K562 (cell line): ENCODE results near the gene NAP1L4. TPM values are rescaled to one million over a fixed set of nuclear protein-coding genes. Genes with fewer than 3 reads are reported as not detected.
A peak's percentile ranks its signal among the peaks of the same experiment; 100 is the strongest.

Experiments
- ATAC-seq: fragments of 200-7000 bp; cut with Tn5 transposase; 3 replicates; pipeline ENCODE4 v1.9.1; 2020; ENCODE audit warnings: moderate library complexity
- BruUV-seq: library from RNA; stranded (reverse); fragments of 400-500 nt; replicated peaks from 2 replicates; lab custom pipeline; 2021; lab: Mats Ljungman, UMichigan
- CTCF ChIA-PET: fragments of 300-600 bp; formaldehyde crosslinking; extraction: SDS; loops from one replicate; lab custom pipeline; 2021; ENCODE audit warnings: low intra/inter-chr PET ratio; lab: Yijun Ruan, JAX
- POLR2A ChIA-PET: fragments of 300-600, 350-650 bp; sonication (Branson Sonifier 250); formaldehyde crosslinking; extraction: SDS; loops from one replicate; lab custom pipeline; 2021; ENCODE audit warnings: antibody characterized with exemption, inconsistent platforms; lab: Yijun Ruan, JAX
- DNase-seq, 4 experiments: peaks; one replicate each; pipeline versions ENCODE4 v3.0.0 to v3.0.0-alpha.2; 2011 to 2018; ENCODE audit warnings: low spot score in 3 of 4, mixed read lengths in 3 of 4; ENCODE audit errors: extremely low read depth in 1 of 4
- FAIRE-seq: peaks from 2 replicates; lab custom pipeline; 2011; peaks lifted over from hg19 to GRCh38; lab: Jason Lieb, UNC
- H2AFZ ChIP-seq: 2 replicates; pipeline ENCODE4 v1.6.0; 2011; ENCODE audit warnings: low read depth, low read length, control low read depth, inconsistent platforms
- H3K27ac ChIP-seq: fragments of 200-600 bp; 3 replicates; pipeline ENCODE4 v1.8.0; 2011; ENCODE audit warnings: low read depth, mild to moderate bottlenecking, control low read depth, inconsistent platforms, low read length, moderate library complexity, mixed read lengths; ENCODE audit errors: extremely low read depth
- H3K27me3 ChIP-seq, 2 experiments: fragments of 300-600 bp in 1 of 2; 2 replicates in 1 of 2; 3 replicates in 1 of 2; pipeline versions ENCODE4 v1.6.0 to v1.8.0; 2011; ENCODE audit warnings: inconsistent platforms in 2 of 2, low read length in 2 of 2, mild to moderate bottlenecking in 1 of 2, mixed read lengths in 1 of 2, moderate library complexity in 1 of 2; ENCODE audit not compliant: control insufficient read depth in 2 of 2, insufficient read depth in 2 of 2
- H3K36me3 ChIP-seq: fragments of 300-600 bp; 3 replicates; pipeline ENCODE4 v1.8.0; 2011; ENCODE audit warnings: mild to moderate bottlenecking, low read length, inconsistent platforms; ENCODE audit not compliant: control insufficient read depth, insufficient read depth
- H3K4me1 ChIP-seq, 2 experiments: fragments of 200-600 bp in 1 of 2; replicated peaks in 1 of 2; 2 replicates in 1 of 2; 3 replicates in 1 of 2; pipeline versions ENCODE4 v1.5.1 to v1.8.0; 2011; ENCODE audit warnings: inconsistent platforms in 2 of 2, low read length in 2 of 2, mild to moderate bottlenecking in 1 of 2, mixed read lengths in 1 of 2, moderate library complexity in 1 of 2; ENCODE audit not compliant: control insufficient read depth in 2 of 2, insufficient read depth in 2 of 2
- H3K4me2 ChIP-seq: 2 replicates; pipeline ENCODE4 v1.6.1; 2011; ENCODE audit warnings: low read length, control low read depth, inconsistent platforms, mixed read lengths; ENCODE audit not compliant: insufficient read depth
- H3K4me3 ChIP-seq: fragments of 200-600 bp; sonication (generic), shearing (Covaris generic); 2 replicates; pipeline ENCODE4 v1.5.1; 2016; ENCODE audit warnings: control low read depth, inconsistent platforms
- H3K79me2 ChIP-seq: fragments of 200-600 bp; 3 replicates; pipeline ENCODE4 v1.8.0; 2011; ENCODE audit warnings: low read length, inconsistent platforms; ENCODE audit not compliant: control insufficient read depth, insufficient read depth
- H3K9ac ChIP-seq, 2 experiments: 2 replicates each; pipeline versions ENCODE4 v1.6.0 to v1.6.1; 2011; ENCODE audit warnings: low read depth in 2 of 2, low read length in 2 of 2, control low read depth in 1 of 2, inconsistent platforms in 1 of 2, mild to moderate bottlenecking in 1 of 2, mixed read lengths in 1 of 2; ENCODE audit not compliant: insufficient read depth in 1 of 2
- H3K9me1 ChIP-seq: one replicate; pipeline ENCODE4 v1.6.0; 2011; ENCODE audit warnings: inconsistent platforms, mild to moderate bottlenecking, low read length, moderate library complexity; ENCODE audit not compliant: control insufficient read depth, insufficient read depth
- H3K9me3 ChIP-seq: replicated peaks from 2 replicates; pipeline ENCODE4 v1.5.1; 2011; ENCODE audit warnings: low read depth, low read length, inconsistent platforms; ENCODE audit not compliant: control insufficient read depth, insufficient read depth
- H4K20me1 ChIP-seq: replicated peaks from 2 replicates; pipeline ENCODE4 v1.6.1; 2011; ENCODE audit warnings: low read length, inconsistent platforms, mixed read lengths; ENCODE audit not compliant: control insufficient read depth, insufficient read depth
- AFF1 ChIP-seq, 2 experiments: fragments of 450-650 bp; IDR thresholded peaks; 2 replicates each; pipeline ENCODE4 v1.6.1; 2018; ENCODE audit warnings: mild to moderate bottlenecking in 2 of 2, low read depth in 1 of 2; ENCODE audit not compliant: partially characterized antibody in 2 of 2
- ARID3B ChIP-seq: fragments of 250-450 bp; sonication (Bioruptor Pico); IDR thresholded peaks from 2 replicates; pipeline ENCODE4 v1.4.0; 2020; ENCODE audit warnings: borderline replicate concordance
- ELF4 ChIP-seq: fragments of 450-650 bp; formaldehyde crosslinking; IDR thresholded peaks from 2 replicates; pipeline ENCODE4 v1.4.0; 2022; ENCODE audit warnings: missing genetic modification characterization
- GATAD2B ChIP-seq: fragments of 450-650 bp; IDR thresholded peaks from 2 replicates; pipeline ENCODE4 v1.6.1; 2017; ENCODE audit warnings: mild to moderate bottlenecking, borderline replicate concordance
- POLR3G ChIP-seq: IDR thresholded peaks from 2 replicates; pipeline ENCODE4 v1.6.1; 2011; ENCODE audit not compliant: insufficient read length, insufficient replicate concordance; ENCODE audit errors: extremely low read depth
- SMAD3 ChIP-seq: fragments of 450-650 bp; formaldehyde crosslinking; conservative IDR thresholded peaks from 2 replicates; pipeline ENCODE4 v1.4.0; 2020; ENCODE audit warnings: mild to moderate bottlenecking
- TEAD1 ChIP-seq, 2 experiments: fragments of 450-650 bp in 1 of 2; sonication (generic) in 1 of 2; formaldehyde crosslinking; IDR thresholded peaks; 2 replicates each; pipeline versions ENCODE4 v1.4.0 to v1.8.0; 2020 to 2022; ENCODE audit warnings: mild to moderate bottlenecking in 2 of 2, missing genetic modification reagents in 1 of 2
- TRIM25 ChIP-seq: fragments of 450-650 bp; IDR thresholded peaks from 2 replicates; pipeline ENCODE4 v1.7.0; 2016; ENCODE audit warnings: borderline replicate concordance
- ZFP36 ChIP-seq: fragments of 150-350 bp; IDR thresholded peaks from 2 replicates; pipeline ENCODE4 v1.6.1; 2018; ENCODE audit warnings: low read length, low read depth; ENCODE audit not compliant: partially characterized antibody
- ZNF121 ChIP-seq: sonication (generic); formaldehyde crosslinking; conservative IDR thresholded peaks from 2 replicates; pipeline ENCODE4 v1.8.0; 2022; ENCODE audit warnings: missing genetic modification reagents
- ZNF175 ChIP-seq: fragments of 200-800 bp; sonication (Bioruptor generic); IDR thresholded peaks from 2 replicates; pipeline ENCODE4 v1.6.1; 2016; ENCODE audit warnings: low read depth, mild to moderate bottlenecking, missing genetic modification characterization, missing compliant biosample characterization
- ZNF639 ChIP-seq, 2 experiments: fragments of 200-800 bp in 1 of 2; sonication (Bioruptor generic) in 1 of 2; sonication (generic) in 1 of 2; formaldehyde crosslinking in 1 of 2; IDR thresholded peaks in 1 of 2; conservative IDR thresholded peaks in 1 of 2; 2 replicates each; pipeline versions ENCODE4 v1.5.0 to v1.6.1; 2016 to 2020; ENCODE audit warnings: missing compliant biosample characterization in 1 of 2, missing genetic modification characterization in 1 of 2, missing genetic modification reagents in 1 of 2
- ZNF75A ChIP-seq: fragments of 450-650 bp; formaldehyde crosslinking; IDR thresholded peaks from 2 replicates; pipeline ENCODE4 v1.4.0; 2020; ENCODE audit warnings: mild to moderate bottlenecking
- WGBS: fragments of 100-300 bp; shearing (Covaris generic); methylation state at CpG from one replicate; pipeline ENCODE4 v1.1.6; 2016; ENCODE audit warnings: low coverage, mixed read lengths; ENCODE audit not compliant: insufficient coverage; ENCODE audit errors: missing lambda C conversion rate; 5-methylcytosine and 5-hydroxymethylcytosine counted together
- in situ Hi-C: fragments of 300-500 bp; cut with MboI; formaldehyde crosslinking; loops from 4 replicates; pipeline ENCODE4 v1.15.0; 2018; ENCODE audit warnings: inconsistent platforms, mixed read lengths
- intact Hi-C: fragments of 100-400 bp; cut with micrococcal nuclease; formaldehyde crosslinking; loops from 2 replicates; pipeline ENCODE4 v1.14.2; 2022
- polyA plus RNA-seq, 8 experiments: library from polyadenylated mRNA; depleted of rRNA in 4 of 8; stranded (reverse) in 5 of 8; unstranded in 3 of 8; fragments of >200 nt; fragmentation: Nextera tagmentation in 2 of 8; fragmentation: Illumina TruSeq in 1 of 8; extraction: Ambion mirVana in 2 of 8; extraction: Trizol in 1 of 8; gene quantifications; 2 replicates each; pipeline versions ENCODE4 v1.2.1 to v1.2.3, GENCODE V29; 2011 to 2014; ENCODE audit warnings: inconsistent platforms in 1 of 8, missing spikeins in 1 of 8
- total RNA-seq, 7 experiments: library from RNA; depleted of rRNA in 6 of 7; stranded (reverse); fragments of >200 nt in 6 of 7; fragmentation: Illumina TruSeq in 2 of 7; extraction: Trizol in 2 of 7; gene quantifications; 2 replicates each; pipeline versions ENCODE4 v1.2.1 to v1.2.3, GENCODE V29; 2011 to 2021; ENCODE audit warnings: low replicate concordance in 1 of 7

The NAP1L4 gene
- total and polyA plus RNA-seq, 9 of the 15 experiments (the other 6 are each of a cell fraction or from before 2014, with no cell fraction given): 34.1 to 237 (median 179) TPM

GRCh38 chr11:2903672-2904011 is 88.5 kb downstream of the NAP1L4 start:
- Histone ChIP-seq H2AFZ (no peak overlapping the region), H3K9me1 (no peaks in the 10 kb centered on the region), H3K4me2 (no peak overlapping the region), H3K36me3 (no peaks in the 10 kb centered on the region), H4K20me1 (no peaks in the 10 kb centered on the region), H3K9me3 (no peaks in the 10 kb centered on the region), H3K79me2 (0 out of 3 replicates have a peak, but pooled peaks cover 2% of the 10 kb centered on the region), H3K9ac (peak overlapping the region in 1 of 2 experiments; percentile 92; a peak in 1 of 4 replicates), H3K27me3 (no peaks in the 10 kb centered on the region), H3K27ac (no peak overlapping the region), H3K4me1 (peaks cover 28 to 62% of the 10 kb centered on the region in 2 experiments), H3K4me3 (no peak overlapping the region)
- in situ Hi-C loops (no loop called here), intact Hi-C loops (no loop called here)
- 86% methylated on average over 7 of the region's 7 CpGs for WGBS
- no peak for DNase-seq
- ATAC-seq: no peak
- BruUV-seq: no TSS peak
- POLR2A ChIA-PET: interaction anchor here (1.0 kb wide), 1 partner anchor 10 kb away, joined by 5 read pairs; no protein-coding TSS in a partner anchor
- FAIRE-seq: no peak
- CTCF ChIA-PET: no interaction called here
- TF ChIP-seq SMAD3 (CRISPR knock-in tag) (no peak), TEAD1 (CRISPR knock-in tag; IDR thresholded peaks at IDR 0.05) (no peak), ZNF639 (CRISPR knock-in tag; conservative IDR thresholded peaks at IDR 0.05 in 1 of 2, IDR thresholded peaks at IDR 0.05 in 1 of 2) (no peak), ZNF175 (CRISPR knock-in tag) (no peak), AFF1 (IDR thresholded peaks at IDR 0.05; ENCODE audit: low read depth in 1 of 2, partially characterized antibody in 2 of 2) (no peak), ARID3B (no peak), ZNF121 (CRISPR knock-in tag) (no peak), GATAD2B (no peak), ZFP36 (no peak), ZNF75A (no peak), POLR3G (no peak), TRIM25 (no peak), ELF4 (no peak)
